Measurements from ENCODE around the gene MCM6.

DNA sequence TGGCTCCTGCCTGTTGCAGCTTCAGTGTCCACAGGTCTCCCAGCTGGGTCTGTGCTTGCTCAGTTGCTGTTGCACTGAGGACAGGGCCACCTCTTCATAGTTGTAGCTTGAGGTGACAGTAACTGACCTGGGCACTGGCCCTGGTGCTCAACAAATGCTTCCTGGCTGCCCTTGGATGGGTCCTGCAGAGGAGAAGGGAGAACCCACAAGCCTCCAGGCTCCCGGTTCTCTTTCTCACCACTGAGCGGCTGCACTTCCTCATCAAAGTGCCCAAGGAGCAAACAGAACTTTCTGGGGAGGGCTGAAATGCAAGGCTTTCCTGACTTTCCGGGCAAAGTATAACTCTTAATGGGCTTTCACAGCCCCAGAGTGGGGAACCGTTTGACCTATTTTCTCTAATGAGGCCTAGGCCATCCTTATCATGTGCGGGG lies 78.0 kb downstream of the MCM6 start:
- TF ChIP-seq POLR2A (IDR thresholded peaks at IDR 0.05), result no peak
- no peak for TF ChIP-seq EP300 (IDR thresholded peaks at IDR 0.05)
- TF ChIP-seq, protein P1, sequence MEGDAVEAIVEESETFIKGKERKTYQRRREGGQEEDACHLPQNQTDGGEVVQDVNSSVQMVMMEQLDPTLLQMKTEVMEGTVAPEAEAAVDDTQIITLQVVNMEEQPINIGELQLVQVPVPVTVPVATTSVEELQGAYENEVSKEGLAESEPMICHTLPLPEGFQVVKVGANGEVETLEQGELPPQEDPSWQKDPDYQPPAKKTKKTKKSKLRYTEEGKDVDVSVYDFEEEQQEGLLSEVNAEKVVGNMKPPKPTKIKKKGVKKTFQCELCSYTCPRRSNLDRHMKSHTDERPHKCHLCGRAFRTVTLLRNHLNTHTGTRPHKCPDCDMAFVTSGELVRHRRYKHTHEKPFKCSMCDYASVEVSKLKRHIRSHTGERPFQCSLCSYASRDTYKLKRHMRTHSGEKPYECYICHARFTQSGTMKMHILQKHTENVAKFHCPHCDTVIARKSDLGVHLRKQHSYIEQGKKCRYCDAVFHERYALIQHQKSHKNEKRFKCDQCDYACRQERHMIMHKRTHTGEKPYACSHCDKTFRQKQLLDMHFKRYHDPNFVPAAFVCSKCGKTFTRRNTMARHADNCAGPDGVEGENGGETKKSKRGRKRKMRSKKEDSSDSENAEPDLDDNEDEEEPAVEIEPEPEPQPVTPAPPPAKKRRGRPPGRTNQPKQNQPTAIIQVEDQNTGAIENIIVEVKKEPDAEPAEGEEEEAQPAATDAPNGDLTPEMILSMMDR (IDR thresholded peaks at IDR 0.05), result no peak
- TF ChIP-seq POLR2AphosphoS5 (IDR thresholded peaks at IDR 0.05), result no peak

All from sigmoid colon (tissue), 4 donors.